Spleen (tissue), 7 donors: ENCODE data around the gene DPH3.

ENCODE experiments used
- CTCF ChIP-seq, 11 experiments: fragments of 200-600 bp in 7 of 11; fragments of 450-650 bp in 4 of 11; sonication (generic) in 4 of 11; IDR thresholded peaks in 8 of 11; conservative IDR thresholded peaks in 3 of 11; 1 replicate in 7 of 11; 2 replicates in 4 of 11; pipeline versions ENCODE4 v1.4.0 to v1.8.0; 2016 to 2021; ENCODE audit warnings: antibody characterized with exemption in 11 of 11, inconsistent platforms in 4 of 11, mild to moderate bottlenecking in 1 of 11
- POLR2AphosphoS5 ChIP-seq, 3 donors: sonication (generic); formaldehyde crosslinking; IDR thresholded peaks; one replicate each; pipeline ENCODE4 v1.5.1; 2017; ENCODE audit warnings: antibody characterized with exemption in 3 of 3
- donor health status: DM: no; HTN: no; CAD: no; lungs with moderate emphysema.
- donor health status: DM: no; HTN: no; CAD: no.
- donor health status: DM: no; HTN: no; CAD: no.

DNA sequence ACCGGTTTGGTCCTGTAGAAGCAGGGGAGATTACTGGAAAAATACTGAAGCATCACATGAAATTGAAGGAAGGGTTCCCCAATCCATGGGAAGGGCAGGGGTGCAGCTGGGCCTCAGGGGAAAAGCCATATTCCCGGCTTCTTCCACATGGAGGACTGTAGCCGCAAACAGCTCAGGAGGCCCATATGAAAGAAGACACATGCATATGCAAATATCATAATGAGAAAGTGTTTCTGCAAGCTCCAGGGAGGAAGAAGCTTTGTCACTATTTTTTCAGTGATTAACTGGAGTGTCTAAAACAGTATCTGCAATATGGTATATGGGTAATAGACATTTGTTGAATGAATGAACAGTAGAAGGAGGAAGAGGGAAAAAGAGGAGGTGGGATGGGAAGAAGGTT lies 19.1 kb downstream of the DPH3 start:
- TF ChIP-seq CTCF (IDR thresholded peaks at IDR 0.05 in 8 of 11, conservative IDR thresholded peaks at IDR 0.05 in 3 of 11) (no peak), POLR2AphosphoS5 (IDR thresholded peaks at IDR 0.05) (no peak)
